ENCODE data around the gene WDR53.

DNA sequence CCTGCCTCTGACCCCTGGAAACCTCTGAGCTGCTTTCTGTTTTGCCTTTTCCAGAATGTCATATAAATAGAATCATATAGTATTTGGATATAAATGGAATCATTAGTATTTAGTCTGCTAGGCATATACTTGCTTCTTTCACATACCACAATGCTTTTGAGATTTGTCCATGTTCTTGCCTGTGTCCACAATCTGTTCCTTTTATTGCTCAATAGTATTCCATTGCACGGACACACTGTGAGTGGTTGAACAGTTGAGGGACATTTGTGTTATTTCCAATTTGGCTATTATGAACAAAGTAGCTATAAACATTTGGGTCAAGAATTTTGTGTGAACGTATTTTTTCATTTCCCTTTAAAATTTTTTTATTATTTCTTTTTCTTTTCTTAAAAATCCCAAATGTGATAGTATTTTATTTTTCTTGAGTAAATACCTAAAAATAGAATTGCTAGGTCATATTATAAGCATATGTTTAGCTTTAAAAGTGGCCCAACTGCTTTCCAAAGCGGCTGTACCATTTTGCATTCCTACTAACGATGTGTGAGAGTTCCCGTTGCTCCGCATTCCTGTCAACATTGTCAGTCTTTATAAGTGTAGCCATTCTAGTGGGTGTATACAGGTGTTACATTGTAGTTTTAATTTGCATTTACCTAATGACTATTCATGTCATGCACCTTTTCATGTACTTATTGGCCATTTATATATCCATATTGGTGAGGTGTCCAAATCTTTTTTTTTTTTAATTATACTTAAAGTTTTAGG is 26.5 kb downstream of the WDR53 start:
- TF ChIP-seq CTCF (IDR thresholded peaks at IDR 0.05; ENCODE audit: low read length) (no peak), EZH2 (optimal IDR thresholded peaks at IDR 0.05; ENCODE audit: low read depth, low read length) (no peak), EZH2phosphoT487 (IDR thresholded peaks at IDR 0.05; ENCODE audit: low read length) (no peak)

Measured in MM.1S (cell line).